Liver (tissue), 9 donors: Measurements from ENCODE around the gene FBLN1. TPM values are rescaled to one million over a fixed set of nuclear protein-coding genes. Genes with fewer than 3 reads are reported as not detected.

Source experiments
- DNase-seq: peaks from one replicate; pipeline ENCODE4 v3.0.0-alpha.2; 2017; ENCODE audit warnings: low spot score
- H3K27ac ChIP-seq, 2 donors: one replicate each; pipeline ENCODE4 v1.7.0; 2013; ENCODE audit warnings: inconsistent platforms in 2 of 2, low read length in 2 of 2, control low read depth in 1 of 2, low read depth in 1 of 2, mild to moderate bottlenecking in 1 of 2
- H3K27me3 ChIP-seq, 4 donors: one replicate each; pipeline versions ENCODE4 v1.6.1 to v1.7.0; 2013; ENCODE audit warnings: low read length in 3 of 4, inconsistent platforms in 1 of 4, mild to moderate bottlenecking in 1 of 4, moderate library complexity in 1 of 4; ENCODE audit not compliant: control insufficient read depth in 4 of 4, insufficient read depth in 4 of 4
- H3K36me3 ChIP-seq, 4 donors: one replicate each; pipeline versions ENCODE4 v1.6.1 to v1.7.0; 2013; ENCODE audit warnings: low read length in 3 of 4, mild to moderate bottlenecking in 3 of 4, low read depth in 1 of 4, moderate library complexity in 1 of 4; ENCODE audit not compliant: control insufficient read depth in 4 of 4, insufficient read depth in 3 of 4
- H3K4me1 ChIP-seq, 4 donors: one replicate each; pipeline versions ENCODE4 v1.6.1 to v1.7.0; 2013; ENCODE audit warnings: low read length in 3 of 4, mild to moderate bottlenecking in 3 of 4, moderate library complexity in 1 of 4; ENCODE audit not compliant: control insufficient read depth in 4 of 4, insufficient read depth in 4 of 4
- H3K4me3 ChIP-seq, 3 donors: one replicate each; pipeline versions ENCODE4 v1.6.1 to v1.7.0; 2013; ENCODE audit warnings: low read length in 3 of 3, control low read depth in 1 of 3, low read depth in 1 of 3, mild to moderate bottlenecking in 1 of 3
- H3K9ac ChIP-seq, 2 donors: one replicate each; pipeline ENCODE4 v1.7.0; 2013; ENCODE audit warnings: low read length in 2 of 2, mild to moderate bottlenecking in 2 of 2, moderate library complexity in 2 of 2, control low read depth in 1 of 2, low read depth in 1 of 2
- H3K9me3 ChIP-seq, 4 donors: one replicate each; pipeline versions ENCODE4 v1.6.1 to v1.7.0; 2013; ENCODE audit warnings: low read length in 3 of 4; ENCODE audit not compliant: control insufficient read depth in 4 of 4
- ATF3 ChIP-seq: IDR thresholded peaks from 2 replicates; pipeline ENCODE4 v1.6.1; 2016; ENCODE audit warnings: antibody characterized with exemption
- CTCF ChIP-seq: fragments of 150-350 bp; IDR thresholded peaks from 2 replicates; pipeline ENCODE4 v1.5.1; 2017; ENCODE audit warnings: improper control_type of control experiment, low read depth, low read length; ENCODE audit not compliant: missing input control
- EGR1 ChIP-seq, 2 donors: IDR thresholded peaks; 2 replicates each; pipeline ENCODE4 v1.6.1; 2016 to 2018; ENCODE audit warnings: antibody characterized with exemption in 2 of 2, low read depth in 2 of 2
- FOXA1 ChIP-seq: IDR thresholded peaks from 2 replicates; pipeline ENCODE4 v1.6.1; 2016; ENCODE audit warnings: antibody characterized with exemption
- GABPA ChIP-seq, 2 donors: IDR thresholded peaks in 1 of 2; conservative IDR thresholded peaks in 1 of 2; 2 replicates each; pipeline ENCODE4 v1.6.1; 2016; ENCODE audit warnings: antibody characterized with exemption in 2 of 2, mild to moderate bottlenecking in 1 of 2, moderate library complexity in 1 of 2
- HNF4G ChIP-seq: IDR thresholded peaks from 2 replicates; pipeline ENCODE4 v1.6.1; 2016; ENCODE audit warnings: antibody characterized with exemption
- JUND ChIP-seq, 2 donors: IDR thresholded peaks; 2 replicates each; pipeline ENCODE4 v1.6.1; 2016; ENCODE audit warnings: antibody characterized with exemption in 2 of 2
- MAX ChIP-seq: IDR thresholded peaks from 2 replicates; pipeline ENCODE4 v1.6.1; 2016; ENCODE audit warnings: antibody characterized with exemption
- NR2F2 ChIP-seq: IDR thresholded peaks from 2 replicates; pipeline ENCODE4 v1.6.1; 2016; ENCODE audit warnings: antibody characterized with exemption
- RAD21 ChIP-seq, 2 donors: IDR thresholded peaks; 2 replicates each; pipeline ENCODE4 v1.6.1; 2016; ENCODE audit warnings: antibody characterized with exemption in 2 of 2, mild to moderate bottlenecking in 2 of 2
- REST ChIP-seq: IDR thresholded peaks from 2 replicates; pipeline ENCODE4 v1.6.1; 2016; ENCODE audit warnings: antibody characterized with exemption, mild to moderate bottlenecking
- RXRA ChIP-seq, 2 donors: IDR thresholded peaks; 2 replicates each; pipeline ENCODE4 v1.6.1; 2017 to 2018; ENCODE audit warnings: antibody characterized with exemption in 2 of 2, mild to moderate bottlenecking in 1 of 2
- SP1 ChIP-seq: IDR thresholded peaks from 2 replicates; pipeline ENCODE4 v1.6.1; 2018; ENCODE audit warnings: antibody characterized with exemption, mild to moderate bottlenecking
- TAF1 ChIP-seq: conservative IDR thresholded peaks from 2 replicates; pipeline ENCODE4 v1.6.1; 2016; ENCODE audit warnings: antibody characterized with exemption, mild to moderate bottlenecking
- WGBS: extraction: QIAGEN DNeasy Blood & Tissue Kit; methylation state at CpG from one replicate; pipeline ENCODE4 v1.1.7; 2013; 5-methylcytosine and 5-hydroxymethylcytosine counted together
- polyA plus RNA-seq, 2 donors: library from polyadenylated mRNA; stranded (reverse) in 1 of 2; unstranded in 1 of 2; fragments of 200-250 nt in 1 of 2; fragments of >200 nt in 1 of 2; fragmentation: Nextera tagmentation in 1 of 2; extraction: Ambion mirVana in 1 of 2; gene quantifications; one replicate each; pipeline versions ENCODE4 v1.2.1 to v1.2.3, GENCODE V29; 2013 to 2015
- total RNA-seq, 2 donors: library from RNA; depleted of rRNA; stranded (reverse); fragments of >200 nt; gene quantifications; one replicate each; pipeline ENCODE4 v1.2.3, GENCODE V29; 2014
- TF ChIP-seq, protein P1 (sequence below): IDR thresholded peaks from 2 replicates; pipeline ENCODE4 v1.6.1; 2016; ENCODE audit warnings: antibody characterized with exemption
- donor health status: healthy.
- donor health status: healthy.
- donor health status: healthy.
- donor health status: healthy.
- donor health status: healthy.

The FBLN1 gene
- total and polyA plus RNA-seq, 4 donors: 2.2 to 9.3 (median 6.3) TPM

- Histone ChIP-seq H3K27ac (no peak overlapping the region), H3K4me3 (no peak overlapping the region), H3K27me3 (peaks cover 0 to 3% (median 0%) of the 10 kb centered on the region in 4 donors), H3K9me3 (peaks cover 0 to 4% (median 2%) of the 10 kb centered on the region in 4 donors), H3K4me1 (no peaks in the 10 kb centered on the region), H3K9ac (no peak overlapping the region), H3K36me3 (no peaks in the 10 kb centered on the region)
- WGBS: 89% methylated on average over 2 of the region's 2 CpGs
- DNase-seq: no peak
- TF ChIP-seq GABPA (IDR thresholded peaks at IDR 0.05 in 1 of 2, conservative IDR thresholded peaks at IDR 0.05 in 1 of 2) (no peak), CTCF (no peak), NR2F2 (no peak), EGR1 (IDR thresholded peaks at IDR 0.05; ENCODE audit: low read depth in 2 of 2) (no peak), SP1 (no peak), REST (no peak), JUND (IDR thresholded peaks at IDR 0.05) (no peak), FOXA1 (no peak), ATF3 (no peak), TAF1 (no peak)
Observed at GRCh38 chr22:45565171-45565570, 62.5 kb downstream of the FBLN1 start.

GRCh38 chr22:45565973-45566372, 63.3 kb downstream of the FBLN1 start:
- TF ChIP-seq SP1: no peak
- Histone ChIP-seq H3K36me3 (no peaks in the 10 kb centered on the region), H3K9me3 (peaks cover 0 to 4% (median 1%) of the 10 kb centered on the region in 4 donors), H3K27ac (no peak overlapping the region), H3K27me3 (peaks cover 0 to 3% (median 0%) of the 10 kb centered on the region in 4 donors), H3K9ac (no peak overlapping the region), H3K4me1 (no peaks in the 10 kb centered on the region), H3K4me3 (no peak overlapping the region)
- no peak for DNase-seq
- WGBS: 84% methylated on average over 7 of the region's 7 CpGs

DNA sequence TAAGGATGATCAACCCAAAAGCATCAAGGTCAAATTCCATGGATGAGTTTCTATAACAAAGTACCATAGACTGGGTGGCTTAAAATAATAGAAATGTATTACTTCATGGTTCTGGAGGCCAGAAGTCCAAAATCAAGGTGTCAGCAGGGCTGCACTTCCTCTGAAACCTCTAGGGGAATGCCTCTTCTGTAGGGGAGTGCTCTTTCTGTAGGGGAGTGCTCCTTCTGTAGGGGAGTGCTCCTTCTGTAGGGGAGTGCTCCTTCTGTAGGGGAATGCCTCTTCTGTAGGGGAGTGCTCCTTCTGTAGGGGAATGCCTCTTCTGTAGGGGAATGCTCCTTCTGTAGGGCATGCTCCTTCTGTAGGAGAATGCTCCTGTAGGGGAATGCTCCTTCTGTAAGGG, 65.5 kb downstream of the FBLN1 start:
- TF ChIP-seq JUND (IDR thresholded peaks at IDR 0.05): no peak
- no peak for TF ChIP-seq TAF1
- TF ChIP-seq EGR1 (IDR thresholded peaks at IDR 0.05; ENCODE audit: low read depth in 2 of 2): no peak
- TF ChIP-seq RAD21 (IDR thresholded peaks at IDR 0.05): no peak
- no peak for TF ChIP-seq SP1
- no peak for TF ChIP-seq NR2F2
- TF ChIP-seq, protein P1, sequence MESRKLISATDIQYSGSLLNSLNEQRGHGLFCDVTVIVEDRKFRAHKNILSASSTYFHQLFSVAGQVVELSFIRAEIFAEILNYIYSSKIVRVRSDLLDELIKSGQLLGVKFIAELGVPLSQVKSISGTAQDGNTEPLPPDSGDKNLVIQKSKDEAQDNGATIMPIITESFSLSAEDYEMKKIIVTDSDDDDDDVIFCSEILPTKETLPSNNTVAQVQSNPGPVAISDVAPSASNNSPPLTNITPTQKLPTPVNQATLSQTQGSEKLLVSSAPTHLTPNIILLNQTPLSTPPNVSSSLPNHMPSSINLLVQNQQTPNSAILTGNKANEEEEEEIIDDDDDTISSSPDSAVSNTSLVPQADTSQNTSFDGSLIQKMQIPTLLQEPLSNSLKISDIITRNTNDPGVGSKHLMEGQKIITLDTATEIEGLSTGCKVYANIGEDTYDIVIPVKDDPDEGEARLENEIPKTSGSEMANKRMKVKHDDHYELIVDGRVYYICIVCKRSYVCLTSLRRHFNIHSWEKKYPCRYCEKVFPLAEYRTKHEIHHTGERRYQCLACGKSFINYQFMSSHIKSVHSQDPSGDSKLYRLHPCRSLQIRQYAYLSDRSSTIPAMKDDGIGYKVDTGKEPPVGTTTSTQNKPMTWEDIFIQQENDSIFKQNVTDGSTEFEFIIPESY: no peak
- TF ChIP-seq MAX: no peak
- no peak for TF ChIP-seq HNF4G
- no peak for TF ChIP-seq RXRA (IDR thresholded peaks at IDR 0.05)
- Histone ChIP-seq H3K36me3 (no peaks in the 10 kb centered on the region), H3K27ac (no peak overlapping the region), H3K4me1 (no peaks in the 10 kb centered on the region), H3K9me3 (peaks cover 0 to 6% (median 4%) of the 10 kb centered on the region in 4 donors), H3K4me3 (no peak overlapping the region), H3K27me3 (peaks cover 0 to 3% (median 0%) of the 10 kb centered on the region in 4 donors), H3K9ac (no peak overlapping the region)
- DNase-seq: no peak
